Endothelial cell of umbilical vein (primary cell): ENCODE measurements around the gene DISP3. TPM values are rescaled to one million over a fixed set of nuclear protein-coding genes. Genes with fewer than 3 reads are reported as not detected.

ENCODE experiments used
- BruUV-seq: library from RNA; stranded (reverse); fragments of 400-500 nt; replicated peaks from 2 replicates; lab custom pipeline; 2021; lab: Mats Ljungman, UMichigan
- CTCF ChIA-PET: fragments of 300-600, 350-600 bp; sonication (Branson Sonifier 250); formaldehyde crosslinking; loops from one replicate; lab custom pipeline; 2021; ENCODE audit warnings: antibody characterized with exemption, inconsistent platforms; lab: Charles Lee
- POLR2A ChIA-PET: fragments of 300-600, 350-600 bp; sonication (Branson Sonifier 250); formaldehyde crosslinking; loops from one replicate; lab custom pipeline; 2021; ENCODE audit warnings: antibody characterized with exemption, inconsistent platforms; lab: Charles Lee
- DNase-seq: peaks from one replicate; pipeline ENCODE4 v3.0.0-alpha.2; 2011; ENCODE audit warnings: low read depth, low spot score
- FAIRE-seq: peaks from 2 replicates; lab custom pipeline; 2011; peaks lifted over from hg19 to GRCh38; lab: Jason Lieb, UNC
- H2AFZ ChIP-seq: 2 replicates; pipeline ENCODE4 v1.6.0; 2012; ENCODE audit warnings: low read depth, low read length, control low read depth, inconsistent platforms
- H3K27ac ChIP-seq: 2 replicates; pipeline ENCODE4 v1.5.1; 2011; ENCODE audit warnings: low read depth, mild to moderate bottlenecking, control low read depth, low read length, moderate library complexity; ENCODE audit not compliant: insufficient read depth
- H3K27me3 ChIP-seq, 2 experiments: 2 replicates each; pipeline versions ENCODE4 v1.6.0 to v1.6.1; 2011; ENCODE audit warnings: low read length in 2 of 2, mixed read lengths in 1 of 2; ENCODE audit not compliant: control insufficient read depth in 2 of 2, insufficient read depth in 2 of 2
- H3K36me3 ChIP-seq, 2 experiments: 2 replicates in 1 of 2; 3 replicates in 1 of 2; pipeline ENCODE4 v1.5.1; 2011; ENCODE audit warnings: low read length in 2 of 2, mild to moderate bottlenecking in 1 of 2, moderate library complexity in 1 of 2; ENCODE audit not compliant: control insufficient read depth in 2 of 2, insufficient read depth in 2 of 2; ENCODE audit errors: extremely low read depth in 1 of 2
- H3K4me1 ChIP-seq: 3 replicates; pipeline ENCODE4 v1.5.1; 2011; ENCODE audit warnings: mild to moderate bottlenecking, low read length; ENCODE audit not compliant: control insufficient read depth, insufficient read depth; ENCODE audit errors: extremely low read depth
- H3K4me2 ChIP-seq: 2 replicates; pipeline ENCODE4 v1.6.1; 2011; ENCODE audit warnings: low read length, control low read depth, mixed read lengths; ENCODE audit not compliant: insufficient read depth
- H3K4me3 ChIP-seq, 3 experiments: fragments of 200-600 bp in 1 of 3; sonication (generic), shearing (Covaris generic) in 1 of 3; replicated peaks in 1 of 3; 2 replicates each; pipeline ENCODE4 v1.5.1; 2011 to 2016; ENCODE audit warnings: control low read depth in 3 of 3, low read length in 3 of 3, mild to moderate bottlenecking in 2 of 3, inconsistent platforms in 1 of 3, low read depth in 1 of 3, moderate library complexity in 1 of 3; ENCODE audit not compliant: insufficient read depth in 1 of 3
- H3K79me2 ChIP-seq: 2 replicates; pipeline ENCODE4 v1.6.0; 2012; ENCODE audit warnings: low read length, inconsistent platforms; ENCODE audit not compliant: control insufficient read depth, insufficient read depth
- H3K9ac ChIP-seq: replicated peaks from 2 replicates; pipeline ENCODE3; 2011; ENCODE audit warnings: low read length, control low read depth; ENCODE audit not compliant: insufficient read depth; ENCODE audit errors: extremely low read depth
- H3K9me1 ChIP-seq: replicated peaks from 3 replicates; pipeline ENCODE4 v1.6.0; 2011; ENCODE audit warnings: mild to moderate bottlenecking, low read length; ENCODE audit not compliant: control insufficient read depth, insufficient read depth; ENCODE audit errors: extremely low read depth
- H3K9me3 ChIP-seq: replicated peaks from 2 replicates; pipeline ENCODE4 v1.5.1; 2012; ENCODE audit warnings: low read length, inconsistent platforms; ENCODE audit not compliant: control insufficient read depth, insufficient read depth
- H4K20me1 ChIP-seq: replicated peaks from 2 replicates; pipeline ENCODE3; 2011; ENCODE audit warnings: mild to moderate bottlenecking, low read length; ENCODE audit not compliant: control insufficient read depth, insufficient read depth; ENCODE audit errors: extremely low read depth
- CTCF ChIP-seq, 2 donors: IDR thresholded peaks; 1 replicate in 1 of 2; 2 replicates in 1 of 2; pipeline ENCODE4 v1.5.1; 2011; ENCODE audit warnings: low read length in 2 of 2, mild to moderate bottlenecking in 2 of 2, moderate library complexity in 2 of 2, control low read depth in 1 of 2, inconsistent platforms in 1 of 2, low read depth in 1 of 2; ENCODE audit not compliant: insufficient read depth in 1 of 2; ENCODE audit errors: extremely low read depth in 1 of 2
- EZH2 ChIP-seq: IDR thresholded peaks from 2 replicates; pipeline ENCODE4 v1.6.1; 2012; ENCODE audit warnings: borderline replicate concordance, low read depth, mild to moderate bottlenecking, moderate library complexity, low read length, inconsistent platforms; ENCODE audit not compliant: severe bottlenecking
- FOS ChIP-seq: IDR thresholded peaks from 2 replicates; pipeline ENCODE4 v1.6.1; 2011; ENCODE audit warnings: mild to moderate bottlenecking, low read length, moderate library complexity, borderline replicate concordance; ENCODE audit not compliant: insufficient read depth
- GATA2 ChIP-seq: IDR thresholded peaks from 2 replicates; pipeline ENCODE4 v1.7.0; 2011; ENCODE audit warnings: low read depth, mild to moderate bottlenecking, moderate library complexity, mixed read lengths, low read length; ENCODE audit not compliant: insufficient read length, insufficient read depth
- JUN ChIP-seq: IDR thresholded peaks from 2 replicates; pipeline ENCODE4 v1.6.1; 2011; ENCODE audit warnings: borderline replicate concordance, low read depth; ENCODE audit not compliant: insufficient read length, insufficient read depth
- MYC ChIP-seq: IDR thresholded peaks from one replicate; pipeline ENCODE4 v1.6.1; 2011; ENCODE audit warnings: mild to moderate bottlenecking, low read depth, low read length
- POLR2A ChIP-seq: IDR thresholded peaks from 2 replicates; pipeline ENCODE4 v1.6.1; 2012; ENCODE audit warnings: low read depth, mild to moderate bottlenecking, control low read depth, low read length
- POLR2AphosphoS5 ChIP-seq: IDR thresholded peaks from 2 replicates; pipeline ENCODE4 v1.6.1; 2012; ENCODE audit warnings: low read depth, mild to moderate bottlenecking, control low read depth, low read length, moderate library complexity; ENCODE audit not compliant: insufficient read depth
- dilution Hi-C: fragments of 300-500 bp; cut with MboI; formaldehyde crosslinking; loops from one replicate; pipeline ENCODE4 v1.15.0; 2019; ENCODE audit warnings: low sequenced_read_pairs; ENCODE audit not compliant: extremely low pct_ligation_motif_present
- intact Hi-C: fragments of 100-400 bp; cut with micrococcal nuclease; formaldehyde crosslinking; loops from one replicate; pipeline ENCODE4 v1.10.0; 2022
- polyA plus RNA-seq, 4 experiments: library from polyadenylated mRNA; depleted of rRNA in 3 of 4; stranded (reverse) in 3 of 4; unstranded in 1 of 4; fragments of >200 nt; gene quantifications; 2 replicates each; pipeline versions ENCODE4 v1.2.1 to v1.2.3, GENCODE V29; 2011 to 2012; ENCODE audit warnings: missing spikeins in 1 of 4
- total RNA-seq: library from RNA; stranded (reverse); gene quantifications from 2 replicates; pipeline ENCODE4 v1.2.3, GENCODE V29; 2021
- TF ChIP-seq, protein P1 (sequence below): IDR thresholded peaks from 2 replicates; pipeline ENCODE4 v1.6.1; 2011; ENCODE audit not compliant: insufficient read depth, insufficient read length

DISP3 gene
- total and polyA plus RNA-seq, 2 donors (not counting 3 experiments of a cell fraction or from before 2014, with no cell fraction given), result 0.26 to 0.49 TPM

DNA sequence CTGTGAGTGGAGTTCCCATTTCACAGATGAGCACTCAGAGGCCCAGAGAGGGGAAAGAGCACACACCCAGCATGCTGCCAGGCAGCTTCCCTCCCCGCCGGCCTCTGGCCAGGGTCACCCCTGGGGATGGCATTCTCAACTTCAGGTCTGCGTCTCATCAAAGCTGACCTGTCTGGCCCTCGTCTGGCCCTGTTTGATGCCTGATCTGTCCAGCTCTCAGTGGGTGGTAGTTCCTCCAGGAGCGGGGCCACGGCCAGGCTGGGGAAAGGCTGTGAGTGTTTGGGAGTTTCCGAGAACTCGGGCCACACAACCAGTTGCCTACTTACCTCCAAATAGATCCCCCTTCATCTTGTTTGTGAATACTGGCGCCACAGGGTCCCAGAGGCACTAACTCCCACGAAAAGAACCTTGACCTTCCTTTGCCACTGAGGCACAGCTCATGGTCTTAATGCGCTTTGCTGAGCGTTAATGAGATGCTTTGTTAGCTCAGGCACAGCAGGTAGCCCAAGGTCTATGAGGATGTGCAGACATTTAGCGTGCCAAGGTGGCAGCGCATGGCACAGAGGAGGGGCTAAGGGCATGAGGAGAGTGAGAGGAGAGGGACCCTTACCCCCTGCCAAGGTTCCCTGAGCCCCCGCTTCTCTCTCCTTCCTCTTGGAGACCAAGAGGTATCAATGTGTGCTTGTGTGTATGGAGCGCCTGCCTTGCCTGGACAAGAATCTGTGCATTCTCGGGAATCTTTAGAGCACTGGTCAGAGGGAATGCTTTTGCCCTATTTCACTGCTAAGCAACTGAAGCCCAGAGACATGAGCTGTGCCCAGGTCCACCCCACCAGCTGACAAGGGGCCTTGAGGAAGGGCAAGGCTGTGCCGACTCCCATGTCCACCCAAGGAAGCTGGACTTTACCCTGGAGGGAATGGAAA lies 61.2 kb downstream of the DISP3 start:
- no peak overlapping the region for H3K9ac ChIP-seq
- no peak overlapping the region for H2AFZ ChIP-seq
- no peaks in the 10 kb centered on the region for H3K27me3 ChIP-seq
- ChIA-PET POLR2A (no interaction called here), CTCF (no interaction called here)
- DNase-seq (no peak), FAIRE-seq (no peak)
- no TSS peak for BruUV-seq
- no peaks in the 10 kb centered on the region for H3K9me3 ChIP-seq
- TF ChIP-seq POLR2AphosphoS5 (no peak), EZH2 (no peak), CTCF (IDR thresholded peaks at IDR 0.05; ENCODE audit: extremely low read depth in 1 of 2, insufficient read depth in 1 of 2, low read depth in 1 of 2, low read length in 2 of 2) (no peak), JUN (no peak), POLR2A (no peak), MYC (no peak), GATA2 (no peak), FOS (no peak)
- TF ChIP-seq, protein P1, sequence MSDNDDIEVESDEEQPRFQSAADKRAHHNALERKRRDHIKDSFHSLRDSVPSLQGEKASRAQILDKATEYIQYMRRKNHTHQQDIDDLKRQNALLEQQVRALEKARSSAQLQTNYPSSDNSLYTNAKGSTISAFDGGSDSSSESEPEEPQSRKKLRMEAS, result no peak
- H3K36me3 ChIP-seq, result no peaks in the 10 kb centered on the region
- no peaks in the 10 kb centered on the region for H3K4me1 ChIP-seq
- no peak overlapping the region for H3K4me2 ChIP-seq
- H3K27ac ChIP-seq, result no peak overlapping the region
- H3K79me2 ChIP-seq, result no peaks in the 10 kb centered on the region
- H3K4me3 ChIP-seq, result no peak overlapping the region
- no peaks in the 10 kb centered on the region for H4K20me1 ChIP-seq
- H3K9me1 ChIP-seq, result no peaks in the 10 kb centered on the region
- dilution Hi-C loops (no loop called here), intact Hi-C loops (no loop called here)
